Activated T-cell treated with anti-CD3 and anti-CD28 coated beads, Interleukin-2, amount 50 U/mL, for 1 hour (primary cell): ENCODE results near the gene GPR139.

Experiments
- DNase-seq: peaks from one replicate; pipeline ENCODE4 v3.0.0-alpha.2; 2020

GPR139 gene

DNA sequence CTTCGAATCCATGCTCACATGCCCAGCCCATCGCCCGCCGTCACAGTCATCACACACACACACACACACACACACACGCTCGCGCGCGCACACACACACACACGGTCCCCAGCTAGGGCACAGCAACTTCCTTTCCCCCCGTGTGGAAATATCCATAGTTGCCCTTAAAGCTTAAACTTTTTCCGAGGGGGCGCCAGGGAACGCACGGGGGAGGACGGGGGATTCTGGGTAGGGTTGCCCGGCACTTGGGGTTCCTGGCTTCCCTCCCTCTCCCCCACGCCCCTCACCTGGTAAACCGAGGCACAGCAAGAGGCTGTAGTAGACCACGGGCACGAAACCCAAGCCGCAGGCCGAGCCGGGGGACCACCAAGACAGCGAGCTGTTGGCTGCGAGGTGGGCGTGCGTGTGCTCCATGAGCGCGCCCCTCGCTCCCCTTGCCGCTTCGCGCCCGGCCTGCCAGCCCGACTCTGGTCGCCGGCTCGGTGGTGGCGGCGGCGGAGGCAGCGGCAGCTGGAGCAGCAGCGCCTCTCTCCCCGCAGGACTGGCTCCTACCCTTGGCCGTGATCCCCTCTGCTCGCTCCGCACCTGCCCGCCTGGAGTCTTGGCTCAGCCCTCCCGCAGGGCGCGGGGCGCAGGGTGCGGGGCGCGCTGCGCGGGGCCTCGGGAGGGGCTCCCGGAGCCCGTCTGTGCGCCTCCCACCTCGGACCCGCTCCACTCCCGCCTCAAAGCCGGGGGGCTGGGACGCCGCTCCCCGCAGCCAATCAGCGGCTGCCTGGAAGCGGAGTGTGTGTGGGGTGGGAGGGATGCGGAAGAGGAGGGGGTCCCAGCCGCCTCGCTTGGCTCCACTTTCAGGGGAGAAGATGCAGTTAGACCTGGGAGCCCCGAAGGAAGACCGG, at the start of gene GPR139:
TSS of gene GPR139 (minus strand) at position 688 of the 896 bp plus-strand sequence. CDS start at position 414, 274 bp downstream.
- no peak for DNase-seq

DNA sequence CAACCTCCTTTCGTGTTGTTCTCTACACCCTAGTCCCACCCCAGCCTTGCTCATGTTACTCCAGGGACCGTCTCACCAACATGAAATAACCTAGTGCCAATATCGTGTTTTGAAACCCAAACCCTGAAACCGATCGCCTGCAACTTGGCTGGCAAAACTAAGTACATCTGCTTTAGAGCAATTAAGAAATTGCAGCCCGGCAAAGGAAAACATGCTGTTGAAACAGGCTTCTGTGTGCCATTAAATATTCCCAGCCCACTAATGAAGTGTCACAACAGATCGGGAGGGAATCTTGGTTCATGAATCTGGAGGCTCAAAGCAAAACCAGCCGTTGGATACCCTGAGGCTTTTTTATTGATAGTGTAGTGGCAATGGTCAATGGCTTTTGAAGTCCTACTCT, 48.3 kb upstream of the GPR139 start:
- no peak for DNase-seq

DNA sequence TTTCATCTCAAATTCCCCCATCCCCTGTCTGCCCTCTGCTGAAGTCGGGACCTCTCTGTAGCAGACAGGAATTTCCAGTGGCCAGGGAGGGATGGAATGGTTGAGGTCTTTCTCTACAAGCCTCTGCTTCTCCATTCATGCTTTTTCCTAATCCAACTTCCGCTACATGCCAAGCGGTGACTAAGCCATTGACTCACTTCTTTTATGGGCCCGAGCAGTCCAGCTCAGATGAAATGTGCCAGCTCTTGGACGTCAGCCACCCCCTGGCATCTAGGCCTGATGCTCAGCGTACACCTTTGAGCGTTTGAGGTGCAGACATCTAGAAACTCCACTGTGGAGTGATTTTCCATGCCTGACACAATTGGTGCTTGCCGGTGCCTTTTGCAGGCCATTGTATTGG, 40.7 kb upstream of the GPR139 start:
- no peak for DNase-seq

DNA sequence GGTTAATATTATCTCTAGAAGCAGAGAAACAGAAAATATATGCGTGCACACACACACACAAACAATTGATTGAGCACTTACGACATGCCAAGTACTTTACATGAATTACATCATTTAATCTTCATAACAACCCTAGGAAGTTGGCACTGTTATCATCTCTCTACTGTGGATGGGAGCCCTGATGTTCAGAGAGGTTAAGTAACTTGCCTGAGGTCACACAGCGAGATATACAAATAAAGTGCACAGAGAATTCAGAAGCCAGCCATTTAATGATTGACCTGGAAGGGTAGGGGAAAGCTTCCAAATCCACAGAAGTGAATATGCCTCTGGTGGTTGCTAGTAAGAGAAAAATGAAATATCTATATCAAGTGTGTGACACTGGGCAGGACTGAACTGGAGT, 37.5 kb upstream of the GPR139 start:
- no peak for DNase-seq

DNA sequence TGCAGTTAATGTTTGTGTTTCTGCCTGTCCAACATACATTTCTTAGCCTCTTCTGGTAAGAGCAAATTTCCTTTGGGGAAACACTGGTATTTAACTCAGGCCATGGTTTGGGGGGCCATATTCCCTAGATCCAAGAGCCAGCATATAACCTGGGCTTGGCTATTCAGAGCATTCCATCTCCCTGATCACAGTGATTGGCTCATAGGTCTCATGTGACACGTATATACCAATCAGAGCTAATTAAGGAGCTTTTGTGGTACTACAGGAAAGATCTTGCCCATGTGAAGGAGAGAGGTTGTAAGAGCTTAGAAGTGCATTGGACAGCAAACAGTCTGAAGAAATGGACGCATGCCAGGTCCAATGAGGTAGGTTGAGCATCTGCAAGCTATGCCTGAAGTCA, 33.4 kb upstream of the GPR139 start:
- DNase-seq = no peak

DNA sequence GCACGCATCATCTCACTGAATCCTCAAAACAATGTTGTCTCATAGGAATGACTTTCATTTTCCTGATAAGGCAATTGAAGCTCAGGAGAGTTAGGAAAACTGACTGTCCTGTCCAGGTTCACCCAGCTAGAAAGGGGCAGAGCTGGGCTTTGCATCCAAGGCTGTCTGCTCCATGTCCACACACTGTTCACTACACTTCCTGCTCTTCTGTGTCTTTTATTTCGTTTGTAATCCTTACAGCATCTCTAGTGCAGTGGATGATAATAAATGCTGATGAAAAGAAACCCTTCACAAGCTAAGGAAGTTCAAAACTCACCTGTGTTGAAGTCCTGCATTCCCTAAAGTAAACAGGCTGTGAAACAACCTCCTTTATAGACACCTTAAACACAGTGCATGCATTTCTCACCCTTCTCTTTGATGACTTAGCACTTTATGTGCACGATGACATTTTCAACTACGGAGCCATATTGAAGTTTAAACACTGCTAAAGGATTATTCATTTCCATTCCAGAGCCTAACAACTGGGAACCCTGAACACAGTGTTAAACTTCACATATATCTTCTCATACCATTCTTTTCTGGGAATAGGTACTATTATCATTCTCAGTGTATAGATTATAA, 31.0 kb upstream of the GPR139 start:
- DNase-seq = no peak

DNA sequence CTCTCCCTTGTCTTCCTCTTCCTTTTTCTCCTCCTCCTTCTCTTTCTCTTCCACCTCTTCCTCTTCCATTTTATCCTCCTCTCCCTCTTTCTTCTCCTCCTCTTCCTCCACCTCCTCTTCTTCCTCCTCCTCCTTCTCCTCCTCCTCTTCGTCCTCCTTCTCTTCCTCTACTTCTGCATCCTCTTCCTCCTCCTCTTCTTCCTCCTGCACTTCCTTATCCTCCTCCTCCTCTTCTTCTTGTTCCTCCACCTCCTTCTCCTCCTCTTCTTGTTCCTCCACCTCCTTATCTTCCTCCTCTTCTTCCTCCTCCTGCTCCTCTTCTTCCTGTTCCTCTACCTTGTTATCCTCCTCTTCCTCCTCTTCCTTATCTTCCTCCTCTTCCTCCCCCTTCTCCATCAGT, 28.8 kb upstream of the GPR139 start:
- DNase-seq = no peak

DNA sequence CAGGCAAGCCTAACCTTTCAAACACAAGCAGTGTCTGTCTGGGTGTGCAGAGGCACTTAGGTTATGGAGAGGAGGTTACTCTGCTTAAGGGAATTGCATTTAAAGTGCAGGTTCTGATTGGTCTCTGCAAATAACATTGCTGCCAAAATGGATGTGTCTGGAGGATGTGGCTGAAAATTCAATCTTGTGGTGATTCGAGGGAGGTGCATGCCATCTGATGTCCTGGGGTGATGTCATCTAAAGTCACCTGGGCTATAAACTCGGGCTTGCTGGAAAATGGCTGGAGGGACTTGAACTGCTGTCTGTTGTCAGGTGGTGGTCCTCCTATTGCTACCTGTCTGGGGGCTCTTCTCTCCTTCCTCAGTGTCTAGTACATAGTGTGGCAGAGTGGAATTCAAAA, 28.3 kb upstream of the GPR139 start:
- no peak for DNase-seq

DNA sequence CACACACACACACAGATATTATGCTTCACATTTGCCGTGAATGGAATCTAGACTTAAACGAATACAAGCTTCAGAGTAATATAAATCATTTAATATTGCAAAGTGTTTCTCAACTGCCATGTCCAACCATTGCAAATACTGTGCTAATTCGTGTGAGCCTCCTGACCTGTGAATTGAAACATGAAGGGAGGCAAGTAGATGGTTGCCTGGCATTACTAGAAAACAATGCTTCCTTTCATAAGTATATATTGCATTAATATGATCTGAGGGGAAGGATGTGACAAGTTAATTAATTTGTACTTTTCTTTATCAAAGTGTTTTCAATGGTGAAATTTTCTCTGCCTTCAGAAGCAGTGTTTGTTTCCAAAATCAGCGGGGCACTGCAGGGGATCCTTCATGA, 25.7 kb upstream of the GPR139 start:
- no peak for DNase-seq

DNA sequence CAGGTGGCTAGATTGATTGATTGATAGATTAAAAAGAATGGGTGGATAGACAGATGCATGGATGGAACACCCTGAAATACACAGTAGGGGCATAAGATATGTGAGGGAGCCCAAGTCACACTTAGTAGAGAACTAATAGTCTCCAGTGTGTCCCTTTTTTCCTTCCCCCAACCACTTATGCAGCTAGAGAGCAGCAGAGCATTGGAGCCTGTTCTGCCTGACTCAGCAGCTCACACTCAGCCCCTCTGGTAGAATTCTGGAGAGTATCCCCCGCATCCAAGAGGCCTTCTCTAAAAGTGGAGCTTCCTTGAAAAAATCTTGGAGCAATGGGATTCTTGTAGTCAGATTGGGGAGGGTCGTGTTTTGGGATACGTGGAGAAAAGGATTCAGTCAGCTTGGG, 20.5 kb upstream of the GPR139 start:
- DNase-seq = no peak

DNA sequence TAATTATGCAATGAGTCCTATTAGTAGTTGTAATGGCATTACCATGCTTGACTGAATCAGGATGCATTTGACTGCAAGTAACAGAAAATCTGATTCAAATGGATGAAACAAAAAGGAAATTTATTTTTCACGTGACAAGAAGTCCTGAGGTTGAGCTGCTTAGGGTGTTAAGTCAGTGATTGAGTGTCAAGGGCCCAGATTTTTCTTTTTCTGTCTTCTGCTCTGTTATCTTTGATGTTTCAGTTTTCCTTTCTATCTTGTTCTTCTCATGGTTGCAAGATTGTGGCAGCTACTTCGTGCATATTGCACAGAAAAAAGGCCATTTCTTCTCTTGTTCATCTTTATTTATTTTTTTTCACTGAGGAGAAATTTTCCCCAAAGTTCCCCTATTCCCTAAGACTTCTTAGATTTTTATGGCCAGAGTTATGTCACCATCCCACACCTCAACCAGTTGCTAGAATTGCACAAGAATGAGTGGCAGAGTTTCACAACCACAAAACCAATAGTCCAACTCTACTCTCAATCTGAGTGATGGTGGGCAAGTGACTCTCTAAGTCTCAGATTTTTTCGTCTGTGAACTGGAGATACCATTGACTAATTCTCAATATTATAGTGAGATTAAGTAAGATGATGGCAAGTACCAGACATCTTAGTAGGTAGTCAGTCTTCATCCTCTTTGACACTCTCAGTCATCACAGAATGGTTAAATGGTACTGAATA, 15.7 kb upstream of the GPR139 start:
- DNase-seq = no peak

DNA sequence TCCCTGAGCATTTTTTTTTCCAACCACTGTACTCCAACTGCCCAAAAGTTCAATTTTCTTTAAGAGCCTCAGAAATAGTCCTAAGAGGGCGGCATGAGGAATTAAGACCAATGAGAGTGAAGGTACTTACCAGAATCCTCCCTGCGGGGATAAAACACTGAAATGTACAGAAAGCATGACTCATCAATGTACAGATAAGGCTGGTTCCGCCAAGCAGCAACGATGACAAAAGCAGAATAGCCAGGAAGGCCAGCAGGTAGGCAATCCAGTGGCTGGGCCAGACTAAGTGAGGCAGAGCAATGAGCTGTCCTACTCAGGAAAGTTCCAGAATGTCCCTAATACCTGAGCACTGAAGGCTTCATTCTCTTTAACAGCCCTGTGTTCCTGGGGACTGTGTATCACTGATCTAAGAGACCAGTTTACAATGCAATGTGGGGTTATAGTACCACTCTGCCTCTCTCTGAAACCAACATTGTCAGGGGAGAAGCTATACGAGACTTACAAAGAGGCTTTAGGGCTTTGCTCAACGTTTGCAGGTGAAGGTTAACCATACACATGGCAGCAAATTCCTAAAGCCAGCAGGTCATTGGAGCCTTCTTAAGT, 11.0 kb upstream of the GPR139 start:
- DNase-seq = no peak

DNA sequence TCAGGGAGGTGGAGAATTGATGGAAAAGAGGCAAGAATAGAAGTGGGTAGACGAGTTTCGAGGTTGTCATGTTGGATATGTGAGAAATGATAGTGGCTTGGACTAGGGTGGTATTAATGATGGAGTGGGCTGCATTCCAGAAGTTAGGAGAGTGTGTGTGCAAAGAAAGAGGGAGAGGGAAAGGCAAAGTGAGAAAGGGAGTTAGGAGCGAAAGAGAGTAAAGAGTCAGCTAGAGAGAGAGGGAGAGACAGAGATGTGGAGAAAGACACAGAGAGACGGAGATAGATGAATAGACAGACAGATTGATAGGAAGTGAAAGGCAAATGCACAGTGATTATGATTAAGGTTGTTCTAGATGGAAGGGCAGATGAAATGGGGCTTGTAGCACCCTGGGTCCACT, 5.4 kb upstream of the GPR139 start:
- DNase-seq = no peak

DNA sequence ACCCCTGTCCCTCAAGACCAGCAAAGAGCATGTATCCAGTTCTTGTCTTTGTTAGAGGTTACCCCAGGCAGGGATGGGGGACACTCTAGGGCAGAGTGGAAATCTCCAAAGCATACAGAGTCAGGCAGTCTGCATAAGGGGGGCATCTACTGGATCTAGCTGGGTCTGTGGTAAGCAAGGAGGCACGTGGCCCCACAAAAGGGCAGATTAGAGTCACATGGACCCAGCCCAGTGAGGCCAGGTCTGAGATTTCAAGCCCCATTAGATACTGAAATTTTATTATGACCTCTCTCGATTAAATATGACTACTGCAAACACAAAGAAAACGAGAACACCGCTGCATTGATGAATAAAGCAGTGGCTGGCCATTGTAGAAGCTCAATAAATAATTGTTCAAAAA, 1.6 kb upstream of the GPR139 start:
- no peak for DNase-seq

DNA sequence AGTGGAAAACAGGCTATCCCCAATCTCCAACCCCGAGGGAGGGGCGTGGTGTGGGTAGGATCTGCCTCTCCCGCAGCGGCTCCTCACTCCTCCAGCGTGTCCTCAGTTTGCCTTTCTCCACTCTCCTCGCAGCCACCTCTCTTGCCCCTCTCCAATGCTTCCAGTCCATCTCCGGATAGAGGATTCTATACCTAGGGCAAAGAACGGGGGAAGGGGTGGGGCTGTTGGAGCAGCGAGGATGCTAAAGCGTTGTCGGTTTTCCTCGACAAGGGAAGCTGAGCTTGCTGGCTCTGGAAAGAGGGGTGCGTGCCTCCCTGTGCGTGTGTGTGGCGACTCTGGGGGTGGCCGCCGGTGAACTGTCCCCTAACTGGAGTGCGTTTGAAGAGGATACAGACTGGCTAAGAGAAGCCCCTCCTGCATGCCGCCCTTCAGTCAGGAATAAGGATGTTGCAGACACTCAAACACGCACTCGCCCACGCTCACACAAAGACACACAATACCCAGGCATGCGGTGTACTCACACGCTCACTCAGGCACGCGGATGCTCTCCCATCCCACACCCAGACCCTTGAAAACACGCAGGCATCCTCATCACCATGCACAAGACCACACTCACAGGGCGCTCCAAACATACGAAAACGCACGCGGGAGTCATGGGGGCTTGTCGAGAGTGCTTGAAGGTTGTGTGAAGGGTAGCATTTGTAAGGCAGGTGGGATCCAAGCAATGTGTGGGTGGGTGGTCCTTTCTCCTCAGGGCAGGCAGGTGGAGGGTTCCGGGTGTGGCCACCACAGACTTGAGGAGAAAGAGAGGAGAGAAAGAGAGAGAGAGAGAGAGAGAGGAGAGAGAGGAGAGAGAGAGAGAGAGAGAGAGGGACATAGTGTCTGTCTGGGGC, 655 bp upstream of the GPR139 start:
- DNase-seq = no peak

DNA sequence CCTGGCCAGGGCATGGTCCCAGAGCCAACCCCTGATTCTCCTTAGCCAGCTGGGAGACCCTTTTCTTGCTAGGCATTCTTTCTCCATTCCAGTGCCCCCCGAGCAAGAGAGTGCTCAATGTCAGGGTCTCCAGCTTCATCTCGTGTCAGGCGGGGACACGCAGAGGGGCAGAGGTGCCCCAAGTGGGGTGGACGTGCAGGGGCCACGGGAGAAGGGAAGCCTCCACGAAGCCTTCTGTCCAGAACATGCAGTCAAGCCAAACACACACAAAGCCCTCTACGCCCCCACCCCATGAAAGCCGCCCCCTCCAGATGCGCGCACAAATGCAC, 852 bp downstream of the GPR139 start:
- no peak for DNase-seq

DNA sequence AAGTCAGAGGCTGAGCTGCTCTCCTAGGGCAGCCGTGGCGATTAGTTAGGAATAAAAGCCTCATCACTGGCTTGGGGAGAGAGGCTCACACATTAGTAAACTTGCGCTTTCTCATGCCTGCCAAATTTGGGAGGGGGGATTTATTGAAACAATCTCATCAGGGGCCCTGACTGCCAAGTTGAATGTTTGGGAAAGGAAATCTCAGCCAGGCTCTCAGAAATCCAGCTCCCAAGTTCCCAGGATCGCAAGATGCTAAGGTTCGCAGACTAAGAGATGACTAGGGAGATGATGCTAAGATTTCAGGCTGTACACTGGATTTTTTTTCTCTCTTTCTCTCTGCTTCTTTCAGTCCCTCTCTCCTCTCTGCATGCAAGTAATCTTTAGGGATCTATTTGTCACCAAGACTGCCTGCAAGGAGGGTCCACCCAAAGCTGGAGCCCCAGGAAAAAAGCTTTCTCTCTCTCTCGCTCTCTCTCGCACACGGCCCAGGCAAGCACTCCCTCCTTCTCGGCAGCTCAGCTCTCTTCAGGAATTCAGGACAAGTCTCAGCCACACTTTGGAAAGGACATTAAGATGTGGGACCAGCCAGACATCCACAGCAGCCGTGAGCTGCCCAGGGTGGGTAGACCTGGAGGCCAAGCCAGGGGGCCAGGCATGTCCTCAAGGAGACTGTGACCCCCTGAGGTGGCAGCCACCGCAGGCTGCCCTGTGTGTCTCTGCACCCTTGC, 1.4 kb downstream of the GPR139 start:
- no peak for DNase-seq

DNA sequence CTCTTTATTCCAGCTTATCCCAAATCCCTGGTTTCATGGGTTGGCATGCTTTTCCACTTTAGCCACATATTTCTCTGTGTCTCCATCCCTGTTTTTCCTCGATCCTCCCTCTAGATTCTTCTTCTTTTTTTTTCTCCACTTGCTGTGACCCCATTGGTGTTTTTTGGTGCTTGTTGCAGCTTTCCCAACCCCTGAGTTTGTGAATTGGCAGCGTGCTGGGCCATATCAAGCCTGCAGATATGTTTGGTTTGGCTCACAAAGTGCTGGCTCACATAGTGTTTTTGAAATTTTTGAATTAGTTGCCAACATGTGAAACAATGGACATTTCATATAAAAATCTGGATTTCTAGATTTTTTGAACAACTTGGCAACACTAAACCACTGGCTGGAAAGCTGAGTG, 8.8 kb downstream of the GPR139 start:
- DNase-seq = no peak

DNA sequence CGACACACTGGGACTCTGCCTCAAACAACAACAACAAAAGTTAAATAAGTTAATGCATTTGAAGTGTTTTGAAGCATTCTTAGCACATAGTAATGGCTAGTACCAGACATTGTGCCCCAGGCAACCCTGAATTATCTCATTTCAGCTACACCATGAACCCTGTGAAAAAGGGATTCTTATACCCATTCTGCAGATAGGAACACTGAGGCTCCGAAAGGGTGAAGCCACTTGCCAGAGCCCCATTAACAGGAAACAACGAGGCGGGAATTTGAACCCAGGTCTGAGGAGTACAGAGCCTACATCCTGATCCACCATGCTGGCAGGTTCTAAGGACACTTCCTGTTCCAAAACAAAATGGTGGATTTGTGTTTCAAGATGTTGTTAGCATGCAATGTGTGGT, 9.2 kb downstream of the GPR139 start:
- DNase-seq = no peak

DNA sequence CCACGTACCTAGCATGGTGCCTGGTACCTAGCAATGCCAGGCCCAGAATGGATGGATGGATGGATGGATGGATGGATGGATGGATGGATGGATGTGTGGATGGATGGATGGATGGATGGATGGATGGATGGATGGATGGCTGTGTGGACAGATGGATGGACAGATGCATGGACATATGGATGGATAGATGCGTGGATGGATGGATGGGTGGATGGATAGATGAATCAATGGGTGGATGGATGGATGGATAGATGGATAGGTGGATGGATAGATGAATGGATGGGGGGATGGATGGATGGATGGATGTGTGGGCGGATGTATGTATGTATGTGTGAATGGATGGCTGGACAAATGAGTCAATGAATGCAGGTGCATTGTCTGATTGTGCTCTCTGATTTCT, 12.6 kb downstream of the GPR139 start:
- DNase-seq = no peak

DNA sequence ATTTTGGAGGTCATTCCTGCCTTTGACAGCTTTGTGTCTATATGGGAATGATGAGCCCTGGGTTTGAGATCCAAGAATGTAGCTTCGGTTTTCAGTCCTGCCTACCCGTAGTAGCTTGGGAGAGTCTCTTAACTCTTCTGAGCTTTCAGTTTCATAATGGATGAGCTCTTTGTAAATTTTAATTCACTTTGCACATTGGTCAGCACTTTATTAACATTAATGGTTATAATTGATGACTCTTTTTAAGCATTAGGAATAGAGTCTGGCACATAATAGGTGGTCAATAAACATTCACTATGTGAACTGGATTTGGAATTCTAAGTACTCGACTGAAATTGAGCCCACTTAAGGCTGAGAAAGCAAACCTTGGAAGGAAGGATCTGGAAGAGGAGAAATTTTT, 17.3 kb downstream of the GPR139 start:
- DNase-seq = no peak

DNA sequence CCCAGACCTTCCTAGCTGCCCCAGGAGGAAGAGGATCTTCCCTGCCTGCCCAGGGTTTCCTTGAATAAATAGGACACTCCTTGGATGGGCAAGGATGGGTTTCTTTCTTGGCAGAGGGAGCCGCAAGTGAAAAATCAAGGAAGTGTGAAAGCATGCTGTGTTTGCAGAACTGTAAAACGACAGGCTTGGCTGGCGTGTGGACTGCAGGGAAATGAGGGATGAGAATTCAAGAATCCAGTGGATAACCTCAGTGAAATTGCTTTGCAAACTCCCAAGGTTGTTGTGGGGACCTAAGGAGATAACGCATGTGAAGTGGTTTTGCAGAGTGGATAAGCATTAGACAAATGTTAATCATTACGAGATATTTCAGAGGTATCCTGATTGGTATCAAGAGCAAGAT, 20.4 kb downstream of the GPR139 start:
- DNase-seq = no peak
